IMR-90 (cell line): ENCODE measurements around the gene UBN2. TPM values are rescaled to one million over a fixed set of nuclear protein-coding genes. Genes with fewer than 3 reads are reported as not detected.

ENCODE experiments used
- ATAC-seq: fragments of 200-7000 bp; cut with Tn5 transposase; 2 replicates; pipeline ENCODE4 v1.9.1; 2020; ENCODE audit warnings: low read depth, mild to moderate bottlenecking, moderate library complexity
- BruUV-seq: library from RNA; stranded (reverse); fragments of 400-500 nt; replicated peaks from 2 replicates; lab custom pipeline; 2021; lab: Mats Ljungman, UMichigan
- CTCF ChIA-PET: fragments of 300-600 bp; formaldehyde crosslinking; extraction: SDS; loops from one replicate; lab custom pipeline; 2021; ENCODE audit warnings: antibody characterized with exemption; lab: Yijun Ruan, JAX
- POLR2A ChIA-PET: fragments of 300-600 bp; sonication (Branson Sonifier 250); formaldehyde crosslinking; loops from one replicate; lab custom pipeline; 2022; ENCODE audit warnings: antibody characterized with exemption; ENCODE audit not compliant: unreplicated experiment; lab: Charles Lee
- DNase-seq: peaks from one replicate; pipeline ENCODE4 v3.0.0; 2013
- H2AFZ ChIP-seq: replicated peaks from 2 replicates; pipeline ENCODE3; 2013; ENCODE audit warnings: low read length, mild to moderate bottlenecking; ENCODE audit not compliant: poor library complexity
- H2AK5ac ChIP-seq: 2 replicates; pipeline ENCODE4 v1.6.1; 2013; ENCODE audit warnings: low read depth, low read length, inconsistent platforms
- H2AK9ac ChIP-seq: replicated peaks from 2 replicates; pipeline ENCODE3; 2013; ENCODE audit warnings: mild to moderate bottlenecking, low read depth, low read length, moderate library complexity; ENCODE audit not compliant: poor library complexity
- H2BK120ac ChIP-seq: 2 replicates; pipeline ENCODE4 v1.6.1; 2013; ENCODE audit warnings: low read depth, low read length, inconsistent platforms
- H2BK15ac ChIP-seq: 3 replicates; pipeline ENCODE4 v1.6.1; 2013; ENCODE audit warnings: low read depth, low read length, inconsistent platforms
- H2BK20ac ChIP-seq: 2 replicates; pipeline ENCODE4 v1.6.1; 2013; ENCODE audit warnings: low read depth, mild to moderate bottlenecking, inconsistent platforms, low read length, moderate library complexity
- H2BK5ac ChIP-seq: 2 replicates; pipeline ENCODE4 v1.6.1; 2013; ENCODE audit warnings: mild to moderate bottlenecking, low read depth, low read length, inconsistent platforms; ENCODE audit not compliant: poor library complexity, severe bottlenecking
- H3K14ac ChIP-seq: replicated peaks from 2 replicates; pipeline ENCODE4 v1.6.1; 2013; ENCODE audit warnings: low read depth, low read length, inconsistent platforms
- H3K18ac ChIP-seq: 2 replicates; pipeline ENCODE4 v1.6.1; 2013; ENCODE audit warnings: low read depth, low read length, control low read depth
- H3K23ac ChIP-seq: 2 replicates; pipeline ENCODE4 v1.6.1; 2013; ENCODE audit warnings: low read depth, low read length, inconsistent platforms
- H3K27ac ChIP-seq: 2 replicates; pipeline ENCODE4 v1.5.1; 2013; ENCODE audit warnings: mild to moderate bottlenecking, control low read depth, low read length; ENCODE audit not compliant: insufficient read depth
- H3K27me3 ChIP-seq: 2 replicates; pipeline ENCODE4 v1.6.1; 2013; ENCODE audit warnings: low read length; ENCODE audit not compliant: control insufficient read depth, insufficient read depth
- H3K36me3 ChIP-seq: 2 replicates; pipeline ENCODE4 v1.6.1; 2013; ENCODE audit warnings: low read length, mixed read lengths; ENCODE audit not compliant: control insufficient read depth, insufficient read depth
- H3K4ac ChIP-seq: 2 replicates; pipeline ENCODE4 v1.6.1; 2013; ENCODE audit warnings: low read depth, low read length, inconsistent platforms
- H3K4me1 ChIP-seq: 2 replicates; pipeline ENCODE4 v1.6.1; 2013; ENCODE audit warnings: low read length, mixed read lengths; ENCODE audit not compliant: control insufficient read depth, insufficient read depth
- H3K4me2 ChIP-seq: 2 replicates; pipeline ENCODE4 v1.6.1; 2013; ENCODE audit warnings: low read depth, mild to moderate bottlenecking, control low read depth, low read length, moderate library complexity
- H3K4me3 ChIP-seq: 2 replicates; pipeline ENCODE4 v1.5.1; 2013; ENCODE audit warnings: low read depth, mild to moderate bottlenecking, control low read depth, low read length, moderate library complexity; ENCODE audit not compliant: insufficient read depth
- H3K56ac ChIP-seq: 2 replicates; pipeline ENCODE4 v1.6.1; 2013; ENCODE audit warnings: low read length, inconsistent platforms; ENCODE audit not compliant: insufficient read depth; ENCODE audit errors: extremely low read depth
- H3K79me1 ChIP-seq, 2 experiments: 2 replicates each; pipeline ENCODE4 v1.6.1; 2013; ENCODE audit warnings: low read length in 2 of 2, inconsistent platforms in 1 of 2, low read depth in 1 of 2
- H3K9ac ChIP-seq: 2 replicates; pipeline ENCODE4 v1.6.1; 2013; ENCODE audit warnings: low read depth, low read length, control low read depth
- H3K9me1 ChIP-seq: 2 replicates; pipeline ENCODE4 v1.6.1; 2013; ENCODE audit warnings: low read length, inconsistent platforms; ENCODE audit not compliant: insufficient read depth
- H3K9me3 ChIP-seq: 2 replicates; pipeline ENCODE4 v1.6.1; 2013; ENCODE audit warnings: low read length; ENCODE audit not compliant: control insufficient read depth, insufficient read depth
- H4K20me1 ChIP-seq: 2 replicates; pipeline ENCODE4 v1.6.1; 2013; ENCODE audit warnings: low read length, inconsistent platforms; ENCODE audit not compliant: insufficient read depth
- H4K5ac ChIP-seq: 2 replicates; pipeline ENCODE4 v1.6.1; 2013; ENCODE audit warnings: mild to moderate bottlenecking, low read depth, low read length, control low read depth
- H4K8ac ChIP-seq, 2 experiments: 2 replicates each; pipeline ENCODE4 v1.6.1; 2013; ENCODE audit warnings: low read depth in 2 of 2, low read length in 2 of 2, control low read depth in 1 of 2, inconsistent platforms in 1 of 2
- H4K91ac ChIP-seq: 2 replicates; pipeline ENCODE4 v1.6.1; 2013; ENCODE audit warnings: low read depth, low read length, inconsistent platforms; ENCODE audit not compliant: insufficient read depth
- BHLHE40 ChIP-seq: fragments of 150-350 bp; IDR thresholded peaks from 2 replicates; pipeline ENCODE4 v1.6.1; 2016; ENCODE audit warnings: mild to moderate bottlenecking, low read depth, low read length
- CEBPB ChIP-seq: IDR thresholded peaks from 2 replicates; pipeline ENCODE4 v1.6.1; 2012; ENCODE audit warnings: low read depth, low read length, improper control_type of control experiment
- CHD1 ChIP-seq: IDR thresholded peaks from 2 replicates; pipeline ENCODE4 v1.6.1; 2012; ENCODE audit warnings: low read depth, low read length, improper control_type of control experiment
- FOS ChIP-seq: fragments of 150-350 bp; IDR thresholded peaks from 2 replicates; pipeline ENCODE4 v1.6.1; 2016; ENCODE audit warnings: low read depth, low read length
- MAFK ChIP-seq: IDR thresholded peaks from 2 replicates; pipeline ENCODE4 v1.6.1; 2012; ENCODE audit warnings: low read depth, low read length, improper control_type of control experiment
- MAZ ChIP-seq: IDR thresholded peaks from 2 replicates; pipeline ENCODE4 v1.6.1; 2012; ENCODE audit warnings: low read depth, mild to moderate bottlenecking, low read length, improper control_type of control experiment, moderate library complexity, borderline replicate concordance
- MXI1 ChIP-seq: IDR thresholded peaks from 2 replicates; pipeline ENCODE4 v1.6.1; 2012; ENCODE audit warnings: low read depth, mild to moderate bottlenecking, low read length, moderate library complexity, borderline replicate concordance
- RAD21 ChIP-seq: IDR thresholded peaks from 2 replicates; pipeline ENCODE4 v1.6.1; 2012; ENCODE audit warnings: low read length, improper control_type of control experiment
- RFX5 ChIP-seq: IDR thresholded peaks from 2 replicates; pipeline ENCODE4 v1.8.0; 2012; ENCODE audit warnings: low read depth, mild to moderate bottlenecking, low read length, moderate library complexity
- USF2 ChIP-seq: fragments of 150-350 bp; IDR thresholded peaks from 2 replicates; pipeline ENCODE4 v1.6.1; 2017; ENCODE audit warnings: mild to moderate bottlenecking, antibody characterized with exemption, low read length, low read depth
- WGBS, 2 experiments: methylation state at CpG; one replicate each; pipeline versions ENCODE4 v1.1.5 to v1.1.7; 2013; ENCODE audit warnings: missing lambda C conversion rate in 2 of 2; ENCODE audit not compliant: insufficient read length in 1 of 2; ENCODE audit errors: extremely low coverage in 2 of 2; 5-methylcytosine and 5-hydroxymethylcytosine counted together
- dilution Hi-C: fragments of 300-500 bp; cut with HindIII; formaldehyde crosslinking; loops from one replicate; pipeline ENCODE4 v1.14.3; 2018; ENCODE audit warnings: low sequenced_read_pairs; ENCODE audit not compliant: unreplicated experiment
- in situ Hi-C: fragments of 300-500 bp; cut with MboI; formaldehyde crosslinking; loops from 3 replicates; pipeline ENCODE4 v1.14.3; 2019; ENCODE audit warnings: low sequenced_read_pairs, inconsistent platforms, mixed read lengths
- intact Hi-C: fragments of 100-400 bp; cut with micrococcal nuclease; formaldehyde crosslinking; loops from 2 replicates; pipeline ENCODE4 v1.10.0; 2022
- polyA plus RNA-seq, 3 experiments: library from polyadenylated mRNA; depleted of rRNA; stranded (reverse); fragments of >200 nt; gene quantifications; 2 replicates each; pipeline ENCODE4 v1.2.3, GENCODE V29; 2012; ENCODE audit warnings: low replicate concordance in 1 of 3
- total RNA-seq: library from RNA; depleted of rRNA; stranded (reverse); fragments of >200 nt; gene quantifications from 2 replicates; pipeline ENCODE4 v1.2.3, GENCODE V29; 2012

UBN2 gene
- total and polyA plus RNA-seq, 2 of the 4 experiments (the other 2 are of a cell fraction) = 1.6 to 2.3 TPM

- no peak overlapping the region for H2BK5ac ChIP-seq
- H2BK15ac ChIP-seq = no peak overlapping the region
- H3K23ac ChIP-seq = no peak overlapping the region
- no peaks in the 10 kb centered on the region for H3K79me1 ChIP-seq
- no CpG with 5 or more reads among the region's 1 CpG for WGBS, 2 experiments
- no peak overlapping the region for H2AFZ ChIP-seq
- in situ Hi-C loops (no loop called here), intact Hi-C loops (no loop called here), dilution Hi-C loops (no loop called here)
- H3K56ac ChIP-seq = no peak overlapping the region
- ChIA-PET POLR2A (no interaction called here), CTCF (no interaction called here)
- no peaks in the 10 kb centered on the region for H4K20me1 ChIP-seq
- H3K4me2 ChIP-seq = no peak overlapping the region
- no peaks in the 10 kb centered on the region for H3K9me1 ChIP-seq
- no peak overlapping the region for H2AK9ac ChIP-seq
- TF ChIP-seq MAFK (no peak), FOS (no peak), CEBPB (no peak), RAD21 (no peak), BHLHE40 (no peak), CHD1 (no peak), MXI1 (no peak), RFX5 (no peak), MAZ (no peak), USF2 (no peak)
- H3K4ac ChIP-seq = no peak overlapping the region
- BruUV-seq = no TSS peak
- no peak overlapping the region for H3K9ac ChIP-seq
- no peak overlapping the region for H2AK5ac ChIP-seq
- H3K9me3 ChIP-seq = no peaks in the 10 kb centered on the region
- DNase-seq (no peak), ATAC-seq (no peak)
- no peak overlapping the region for H4K8ac ChIP-seq
- H4K91ac ChIP-seq = no peak overlapping the region
- H3K27ac ChIP-seq = no peak overlapping the region
- H3K27me3 ChIP-seq = no peaks in the 10 kb centered on the region
- H3K14ac ChIP-seq = no peak overlapping the region
- no peak overlapping the region for H2BK20ac ChIP-seq
- no peak overlapping the region for H3K4me3 ChIP-seq
- no peaks in the 10 kb centered on the region for H3K36me3 ChIP-seq
- no peak overlapping the region for H3K18ac ChIP-seq
- H3K4me1 ChIP-seq = no peaks in the 10 kb centered on the region
- no peak overlapping the region for H4K5ac ChIP-seq
- no peak overlapping the region for H2BK120ac ChIP-seq
Measured at GRCh38 chr7:139218173-139218572, 12.9 kb upstream of the UBN2 start.
